ENCODE measurements around the gene PTH1R.

DNA sequence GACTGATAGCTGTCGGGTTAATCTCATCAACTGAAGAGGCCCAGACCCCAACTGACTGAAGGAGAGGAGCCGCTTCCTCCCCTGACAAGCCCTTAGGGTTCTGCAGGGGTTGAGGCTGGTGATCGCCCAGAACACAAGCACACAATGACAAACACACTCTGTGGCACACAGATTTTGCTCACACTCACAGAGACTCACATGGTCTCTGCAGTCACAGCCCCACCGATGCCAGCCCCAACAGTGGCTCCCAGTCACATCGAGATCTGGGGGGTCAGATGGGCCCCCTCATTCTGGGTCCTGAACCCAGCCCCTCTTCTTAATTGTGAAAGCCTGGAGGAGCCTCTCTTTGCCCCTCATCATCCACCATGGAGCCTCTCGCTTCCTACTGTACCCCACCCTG lies 16.7 kb downstream of the PTH1R start:
- TF ChIP-seq, protein P1, sequence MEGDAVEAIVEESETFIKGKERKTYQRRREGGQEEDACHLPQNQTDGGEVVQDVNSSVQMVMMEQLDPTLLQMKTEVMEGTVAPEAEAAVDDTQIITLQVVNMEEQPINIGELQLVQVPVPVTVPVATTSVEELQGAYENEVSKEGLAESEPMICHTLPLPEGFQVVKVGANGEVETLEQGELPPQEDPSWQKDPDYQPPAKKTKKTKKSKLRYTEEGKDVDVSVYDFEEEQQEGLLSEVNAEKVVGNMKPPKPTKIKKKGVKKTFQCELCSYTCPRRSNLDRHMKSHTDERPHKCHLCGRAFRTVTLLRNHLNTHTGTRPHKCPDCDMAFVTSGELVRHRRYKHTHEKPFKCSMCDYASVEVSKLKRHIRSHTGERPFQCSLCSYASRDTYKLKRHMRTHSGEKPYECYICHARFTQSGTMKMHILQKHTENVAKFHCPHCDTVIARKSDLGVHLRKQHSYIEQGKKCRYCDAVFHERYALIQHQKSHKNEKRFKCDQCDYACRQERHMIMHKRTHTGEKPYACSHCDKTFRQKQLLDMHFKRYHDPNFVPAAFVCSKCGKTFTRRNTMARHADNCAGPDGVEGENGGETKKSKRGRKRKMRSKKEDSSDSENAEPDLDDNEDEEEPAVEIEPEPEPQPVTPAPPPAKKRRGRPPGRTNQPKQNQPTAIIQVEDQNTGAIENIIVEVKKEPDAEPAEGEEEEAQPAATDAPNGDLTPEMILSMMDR (IDR thresholded peaks at IDR 0.05) = no peak
- no peak for TF ChIP-seq POLR2A (IDR thresholded peaks at IDR 0.05)

Measured in esophagus squamous epithelium (tissue), 4 donors.